NOMO-1 treated with dmso at 0.1 percent for 144 hours (cell line): ENCODE results near the gene COL23A1.
A peak's percentile ranks its signal among the peaks of the same experiment; 100 is the strongest.
"Not testable (repeated sequence)": the region's sequence is repeated elsewhere in the genome, so short reads cannot be mapped to it uniquely, and the experiment has no call there.

Source experiments
- DNase-seq: peaks from one replicate; lab custom pipeline; 2025; ENCODE audit not compliant: unreplicated experiment; lab: John Stamatoyannopoulos, UW

Gene COL23A1

GRCh38 chr5:178236126-178236525 lies 354.1 kb downstream of the COL23A1 start:
- DNase-seq, result no peak

- DNase-seq, result no peak
These were observed 354.6 kb downstream of the COL23A1 start for GRCh38 chr5:178235588-178235974.

GRCh38 chr5:178234750-178235587 lies 355.2 kb downstream of the COL23A1 start:
- DNase-seq, result peak; percentile 31

GRCh38 chr5:178234121-178234749 lies 356.0 kb downstream of the COL23A1 start:
- DNase-seq, result no peak

- no peak for DNase-seq
These were observed 357.2 kb downstream of the COL23A1 start for GRCh38 chr5:178232920-178233429.

- peak; percentile 56 for DNase-seq
These were observed 357.9 kb downstream of the COL23A1 start, which contains the start of gene PHYKPL for GRCh38 chr5:178232124-178232919. Gene PHYKPL, minus strand, starts transcription at chr5:178232802. Its CDS starts 252 bp downstream, at chr5:178232550.

GRCh38 chr5:178231539-178232123 lies 358.6 kb downstream of the COL23A1 start:
- no peak for DNase-seq

- no peak for DNase-seq
These were observed 359.2 kb downstream of the COL23A1 start for GRCh38 chr5:178230879-178231538.

GRCh38 chr5:178229861-178230260 lies 360.3 kb downstream of the COL23A1 start:
- DNase-seq, result no peak

GRCh38 chr5:178229111-178229510 lies 361.1 kb downstream of the COL23A1 start:
- not testable (repeated sequence) for DNase-seq

- DNase-seq, result no peak
These were observed 361.6 kb downstream of the COL23A1 start for GRCh38 chr5:178228609-178229008.

GRCh38 chr5:178227929-178228328 lies 362.3 kb downstream of the COL23A1 start:
- DNase-seq, result no peak

- DNase-seq, result no peak
These were observed 363.0 kb downstream of the COL23A1 start for GRCh38 chr5:178227138-178227659.

- no peak for DNase-seq
These were observed 365.0 kb downstream of the COL23A1 start for GRCh38 chr5:178225174-178225573.

GRCh38 chr5:178224403-178224802 lies 365.8 kb downstream of the COL23A1 start:
- DNase-seq, result no peak

GRCh38 chr5:178223828-178224335 lies 366.3 kb downstream of the COL23A1 start:
- no peak for DNase-seq

- no peak for DNase-seq
These were observed 366.9 kb downstream of the COL23A1 start for GRCh38 chr5:178223196-178223773.

- no peak for DNase-seq
These were observed 367.9 kb downstream of the COL23A1 start for GRCh38 chr5:178222292-178222691.

- DNase-seq, result no peak
These were observed 368.3 kb downstream of the COL23A1 start for GRCh38 chr5:178221853-178222252.

GRCh38 chr5:178221282-178221681 lies 368.9 kb downstream of the COL23A1 start:
- peak; percentile 21 for DNase-seq
